Nephron progenitor cell (in vitro differentiated cells): ENCODE data around the gene RAE1.

Source experiments
- DNase-seq: peaks from one replicate; pipeline ENCODE4 v3.0.0; 2021
- H3K27ac Mint-ChIP-seq: 2 replicates; pipeline ENCODE4 v1.8.0; 2021; ENCODE audit warnings: mild to moderate bottlenecking, moderate library complexity, mixed read lengths
- H3K27me3 Mint-ChIP-seq: 2 replicates; pipeline ENCODE4 v1.8.0; 2021; ENCODE audit warnings: mild to moderate bottlenecking, low read depth, mixed read lengths; ENCODE audit not compliant: poor library complexity
- H3K36me3 Mint-ChIP-seq: 2 replicates; pipeline ENCODE4 v1.8.0; 2021; ENCODE audit warnings: low read depth, mixed read lengths
- H3K4me1 Mint-ChIP-seq: 2 replicates; pipeline ENCODE4 v1.8.0; 2021; ENCODE audit warnings: mixed read lengths
- H3K4me3 Mint-ChIP-seq: 2 replicates; pipeline ENCODE4 v1.8.0; 2021; ENCODE audit warnings: mild to moderate bottlenecking, moderate library complexity, mixed read lengths
- H3K9me3 Mint-ChIP-seq: 2 replicates; pipeline ENCODE4 v1.8.0; 2021; ENCODE audit warnings: mild to moderate bottlenecking, moderate library complexity, mixed read lengths
- TF ChIP-seq, protein P1 (sequence below): fragments of 200-600 bp; sonication (generic); IDR thresholded peaks from 2 replicates; pipeline ENCODE4 v1.5.0; 2021; ENCODE audit warnings: antibody characterized with exemption

RAE1 gene

DNA sequence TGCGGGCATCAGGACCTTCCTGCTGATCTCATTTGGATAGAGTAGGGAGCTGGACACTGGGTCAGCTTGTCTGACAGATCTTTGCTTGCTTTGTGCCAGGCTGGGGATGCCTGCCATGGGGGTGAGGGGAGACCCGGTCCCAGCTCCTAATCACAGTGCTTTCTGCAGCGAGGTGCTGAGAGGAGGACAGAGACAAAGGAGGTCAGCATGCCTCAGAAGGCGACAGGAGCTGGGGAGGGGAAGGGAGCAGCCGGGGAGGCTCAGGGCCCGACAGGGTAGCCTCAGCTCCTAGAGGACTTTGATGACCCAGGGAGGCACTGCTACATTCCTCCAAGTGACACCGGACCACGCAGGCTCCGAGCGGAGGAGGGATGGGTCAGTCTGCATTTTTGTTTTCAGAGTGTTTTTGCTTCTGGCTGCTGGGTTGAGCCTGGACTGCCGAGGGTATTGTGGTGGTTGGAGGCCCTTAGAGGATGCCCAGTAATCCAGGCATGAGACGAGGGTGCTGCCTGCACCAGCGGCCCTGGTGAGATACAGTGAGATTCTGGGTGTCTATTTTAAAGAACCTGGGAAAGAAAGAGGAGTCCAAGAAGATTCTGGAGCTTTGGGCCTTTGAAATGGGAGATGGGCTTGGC is 48.0 kb downstream of the RAE1 start:
- Mint-ChIP-seq H3K4me1 (peaks cover 78% of the 10 kb centered on the region), H3K36me3 (peaks cover 62% of the 10 kb centered on the region), H3K27ac (peak overlapping the region; percentile 99), H3K9me3 (no peaks in the 10 kb centered on the region), H3K4me3 (peak overlapping the region; percentile 67), H3K27me3 (no peaks in the 10 kb centered on the region)
- TF ChIP-seq, protein P1, sequence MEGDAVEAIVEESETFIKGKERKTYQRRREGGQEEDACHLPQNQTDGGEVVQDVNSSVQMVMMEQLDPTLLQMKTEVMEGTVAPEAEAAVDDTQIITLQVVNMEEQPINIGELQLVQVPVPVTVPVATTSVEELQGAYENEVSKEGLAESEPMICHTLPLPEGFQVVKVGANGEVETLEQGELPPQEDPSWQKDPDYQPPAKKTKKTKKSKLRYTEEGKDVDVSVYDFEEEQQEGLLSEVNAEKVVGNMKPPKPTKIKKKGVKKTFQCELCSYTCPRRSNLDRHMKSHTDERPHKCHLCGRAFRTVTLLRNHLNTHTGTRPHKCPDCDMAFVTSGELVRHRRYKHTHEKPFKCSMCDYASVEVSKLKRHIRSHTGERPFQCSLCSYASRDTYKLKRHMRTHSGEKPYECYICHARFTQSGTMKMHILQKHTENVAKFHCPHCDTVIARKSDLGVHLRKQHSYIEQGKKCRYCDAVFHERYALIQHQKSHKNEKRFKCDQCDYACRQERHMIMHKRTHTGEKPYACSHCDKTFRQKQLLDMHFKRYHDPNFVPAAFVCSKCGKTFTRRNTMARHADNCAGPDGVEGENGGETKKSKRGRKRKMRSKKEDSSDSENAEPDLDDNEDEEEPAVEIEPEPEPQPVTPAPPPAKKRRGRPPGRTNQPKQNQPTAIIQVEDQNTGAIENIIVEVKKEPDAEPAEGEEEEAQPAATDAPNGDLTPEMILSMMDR: no peak
- DNase-seq: no peak

DNA sequence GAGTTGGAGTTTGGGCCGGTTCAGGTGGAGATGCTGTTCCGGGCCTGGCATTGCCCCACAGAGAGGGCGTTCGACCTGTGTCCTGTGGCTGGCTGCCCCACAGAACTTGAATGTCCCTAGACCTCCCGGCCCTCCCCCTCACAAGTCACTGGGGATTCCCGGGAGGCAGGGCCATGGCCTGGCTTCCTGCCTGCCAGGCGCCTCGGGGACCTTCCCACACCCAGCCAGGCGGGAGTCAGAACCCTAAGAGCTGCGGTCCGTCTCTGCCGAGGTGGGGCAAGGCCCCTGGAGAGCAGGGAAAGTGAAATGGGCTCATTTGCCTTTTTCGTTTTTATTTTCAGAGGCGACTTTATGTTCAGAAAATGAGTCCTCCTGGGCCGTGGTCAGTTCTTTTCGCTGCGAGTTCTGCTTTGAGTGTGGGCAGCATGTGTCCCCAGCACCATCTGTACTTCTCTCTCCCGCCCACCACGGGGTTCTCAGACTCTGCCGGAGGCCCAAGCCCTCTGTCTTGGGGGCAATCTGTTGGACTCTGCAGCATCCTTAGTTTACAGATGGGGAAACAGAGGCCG is 48.6 kb downstream of the RAE1 start:
- peak overlapping the region; percentile 99 for H3K27ac Mint-ChIP-seq
- no peak for DNase-seq
- no peaks in the 10 kb centered on the region for H3K27me3 Mint-ChIP-seq
- H3K9me3 Mint-ChIP-seq: no peaks in the 10 kb centered on the region
- H3K4me3 Mint-ChIP-seq: no peak overlapping the region
- peaks cover 73% of the 10 kb centered on the region for H3K4me1 Mint-ChIP-seq
- TF ChIP-seq, protein P1: no peak
- H3K36me3 Mint-ChIP-seq: peaks cover 63% of the 10 kb centered on the region

DNA sequence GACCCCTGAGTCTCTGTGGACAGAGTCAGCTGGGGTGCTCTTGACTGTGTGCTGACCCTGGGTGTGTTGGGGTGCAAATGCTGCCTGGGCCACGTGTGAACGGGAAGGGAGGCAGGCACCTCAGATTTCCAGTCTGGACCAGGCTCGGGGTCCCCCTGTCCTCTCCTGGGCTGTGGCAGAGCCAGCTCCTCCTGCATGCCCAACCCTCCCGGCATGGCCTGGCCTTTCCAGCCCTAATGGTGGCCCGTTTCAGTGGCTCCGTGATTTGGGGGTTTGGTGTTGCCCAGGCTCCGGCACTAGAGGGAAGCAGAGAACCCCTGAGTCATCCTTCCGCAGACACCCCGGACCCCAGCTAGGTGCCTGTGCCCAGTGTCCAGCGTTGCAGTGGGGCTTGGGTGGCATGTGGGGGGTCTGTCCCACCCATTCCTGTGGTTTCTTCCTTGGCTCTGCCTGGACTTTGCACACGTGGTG is 49.2 kb downstream of the RAE1 start:
- no peak overlapping the region for H3K4me3 Mint-ChIP-seq
- no peaks in the 10 kb centered on the region for H3K9me3 Mint-ChIP-seq
- no peak for DNase-seq
- peaks cover 72% of the 10 kb centered on the region for H3K4me1 Mint-ChIP-seq
- TF ChIP-seq, protein P1: no peak
- no peak overlapping the region for H3K27ac Mint-ChIP-seq
- H3K36me3 Mint-ChIP-seq: peaks cover 64% of the 10 kb centered on the region
- H3K27me3 Mint-ChIP-seq: no peaks in the 10 kb centered on the region

DNA sequence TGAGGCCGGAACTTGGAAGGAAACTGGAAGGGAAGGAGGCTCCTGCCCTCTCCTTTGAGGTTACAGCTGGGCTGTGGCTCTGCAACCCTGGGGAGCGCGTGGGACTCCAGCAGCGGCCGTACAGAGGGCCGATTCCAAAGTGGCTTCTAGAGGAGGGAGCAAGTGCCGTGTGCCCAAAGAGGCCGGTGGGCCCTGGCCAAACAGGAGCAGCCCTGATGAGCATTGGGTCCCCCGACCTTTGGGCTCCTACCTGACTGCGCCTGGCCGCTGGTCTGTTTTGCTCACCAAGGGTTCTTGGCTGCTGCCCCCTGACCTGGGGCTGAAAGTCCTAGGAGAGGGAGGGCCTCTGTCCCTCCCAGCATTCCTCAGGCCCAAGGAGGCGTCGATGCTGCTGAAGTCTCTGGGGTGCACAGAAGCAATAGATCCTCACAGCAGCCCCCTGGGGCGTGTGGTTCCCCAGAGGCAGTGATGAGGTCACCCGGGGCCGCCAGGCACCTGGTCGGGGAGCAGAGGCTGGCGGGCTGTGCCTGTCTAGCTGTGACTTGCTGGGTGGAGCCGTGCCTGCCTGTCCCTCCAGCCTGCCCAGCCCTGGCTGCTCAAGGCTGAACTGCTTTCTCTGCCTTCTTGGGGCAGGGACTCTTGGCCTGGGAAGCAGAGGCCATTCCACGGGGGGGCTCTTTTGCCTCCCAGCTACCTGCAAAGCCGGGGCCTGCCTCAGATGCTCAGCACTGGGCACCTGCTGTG is 49.9 kb downstream of the RAE1 start:
- peak overlapping the region; percentile 59 for H3K27ac Mint-ChIP-seq
- H3K27me3 Mint-ChIP-seq: no peaks in the 10 kb centered on the region
- H3K9me3 Mint-ChIP-seq: no peaks in the 10 kb centered on the region
- DNase-seq: no peak
- H3K36me3 Mint-ChIP-seq: peaks cover 60% of the 10 kb centered on the region
- no peak overlapping the region for H3K4me3 Mint-ChIP-seq
- H3K4me1 Mint-ChIP-seq: peaks cover 65% of the 10 kb centered on the region
- TF ChIP-seq, protein P1: no peak

DNA sequence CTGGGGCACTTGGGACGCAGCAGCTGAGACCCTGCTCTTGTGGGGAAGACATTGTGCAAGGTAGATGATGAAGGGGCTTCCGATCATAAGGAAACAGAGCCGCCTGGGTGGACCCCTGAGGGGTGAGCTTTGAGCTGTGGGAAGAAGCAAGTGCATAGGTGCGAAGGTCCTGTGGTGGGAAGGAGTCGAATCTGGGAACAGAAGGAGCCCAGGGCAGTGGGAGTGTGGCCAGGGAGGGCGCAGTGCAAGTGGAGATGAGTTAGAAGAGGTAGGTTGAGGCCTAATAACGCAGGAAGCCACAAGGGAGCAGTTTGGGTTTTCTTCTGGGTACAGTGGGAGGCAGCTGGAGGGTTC is 50.5 kb downstream of the RAE1 start:
- Mint-ChIP-seq H3K36me3 (peaks cover 58% of the 10 kb centered on the region), H3K27ac (peak overlapping the region; percentile 59), H3K27me3 (no peaks in the 10 kb centered on the region), H3K9me3 (no peaks in the 10 kb centered on the region), H3K4me1 (peaks cover 59% of the 10 kb centered on the region), H3K4me3 (no peak overlapping the region)
- TF ChIP-seq, protein P1: no peak
- no peak for DNase-seq
